NCI-H1417 treated with DMSO at 0.1 percent for 48 hours (cell line): ENCODE measurements around the gene DRC3.
"Not testable (repeated sequence)": the region's sequence is repeated elsewhere in the genome, so short reads cannot be mapped to it uniquely, and the experiment has no call there.

Experiments used
- DNase-seq: peaks from one replicate; lab custom pipeline; 2025; lab: John Stamatoyannopoulos, UW

The DRC3 gene

DNA sequence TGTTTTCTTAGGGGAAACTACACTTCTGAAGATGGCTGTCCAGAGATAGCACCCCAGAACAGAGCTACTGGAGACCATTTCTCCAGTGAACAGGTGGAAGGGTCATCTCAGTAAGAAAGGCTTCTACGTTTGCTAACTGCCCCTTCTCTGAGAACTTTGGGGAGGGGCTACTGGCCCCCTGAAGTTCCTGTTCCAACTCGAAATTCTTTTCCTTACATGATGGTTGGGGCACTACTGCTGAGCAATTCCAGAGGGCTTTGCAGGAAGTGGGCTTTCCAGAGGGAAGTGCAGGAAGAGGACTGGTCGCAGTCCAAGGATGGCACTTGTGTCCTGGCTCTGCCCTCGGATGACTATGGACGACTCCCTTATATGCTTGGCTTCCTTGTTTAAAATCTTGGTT, 31.6 kb upstream of the DRC3 start:
- DNase-seq, result no peak

DNA sequence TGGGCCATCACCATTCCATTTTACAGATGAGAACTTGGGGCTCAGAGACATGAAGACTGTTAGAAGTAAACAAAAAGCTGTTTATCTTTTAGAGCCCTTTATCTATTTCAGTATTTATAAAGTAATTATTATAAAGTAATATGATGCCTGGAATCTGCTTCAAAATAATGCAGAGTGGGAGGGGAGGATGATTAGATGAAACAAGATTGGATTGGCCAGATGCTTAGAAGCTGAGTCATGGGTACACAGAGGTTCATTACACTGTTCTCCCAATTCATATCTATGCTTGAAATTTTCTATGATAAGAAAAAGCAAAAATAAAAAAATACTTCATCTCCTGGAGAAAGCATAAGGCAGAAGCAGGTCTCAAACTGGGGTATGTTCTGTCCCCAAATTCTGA, 29.8 kb upstream of the DRC3 start:
- no peak for DNase-seq

DNA sequence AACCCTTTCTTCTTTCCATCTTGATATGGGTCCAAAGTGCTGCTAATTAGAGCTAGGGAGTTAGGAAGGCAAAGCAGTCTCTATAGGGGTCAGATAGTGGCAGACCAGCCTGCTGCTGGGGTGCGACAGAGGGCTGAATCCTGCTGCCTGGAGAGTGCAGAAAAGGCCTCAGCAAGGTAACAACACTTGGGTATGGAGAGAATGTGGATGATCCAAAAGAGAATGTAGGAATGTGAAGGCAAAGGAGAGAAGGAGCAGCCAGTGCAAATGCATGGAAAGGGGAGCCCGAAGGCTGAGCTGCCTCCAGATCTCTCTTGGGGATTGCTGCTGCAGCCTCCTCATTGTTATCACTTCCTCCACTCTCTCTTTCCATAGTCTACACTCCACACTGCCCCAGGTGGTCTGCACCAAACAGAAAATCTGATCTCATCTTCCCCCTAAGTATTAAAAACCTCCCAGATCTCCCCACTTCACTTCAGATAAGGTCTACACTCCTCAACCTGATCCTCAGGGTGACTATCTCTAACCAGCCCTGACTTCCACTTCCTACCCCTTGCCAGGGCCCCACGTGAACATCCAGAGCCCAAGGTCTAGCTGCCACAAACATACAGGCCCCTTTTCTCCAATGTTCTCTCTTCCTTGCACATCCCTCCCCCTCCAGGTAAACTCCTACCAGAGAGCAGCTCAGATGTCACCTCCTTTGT, 29.2 kb upstream of the DRC3 start:
- DNase-seq, result no peak

DNA sequence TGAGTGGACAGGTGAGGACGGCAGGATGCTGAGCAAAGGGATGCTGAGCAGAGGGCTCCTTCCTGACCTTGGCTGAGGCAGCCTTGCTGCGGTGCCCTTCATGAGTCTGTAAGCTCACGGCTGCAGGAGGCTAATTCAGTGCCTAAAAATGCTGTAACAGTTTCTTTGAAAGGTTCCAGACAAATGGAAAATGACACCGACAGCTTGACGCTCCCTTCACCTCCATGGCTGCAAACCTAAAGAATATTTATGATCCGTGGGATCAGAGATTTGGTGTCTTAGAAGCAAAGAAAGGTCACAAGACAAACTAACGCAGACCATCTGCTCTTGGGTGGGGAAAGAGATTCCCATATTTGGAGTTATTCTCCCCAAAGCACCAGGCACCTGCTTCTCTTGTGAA, 28.4 kb upstream of the DRC3 start:
- DNase-seq, result no peak

DNA sequence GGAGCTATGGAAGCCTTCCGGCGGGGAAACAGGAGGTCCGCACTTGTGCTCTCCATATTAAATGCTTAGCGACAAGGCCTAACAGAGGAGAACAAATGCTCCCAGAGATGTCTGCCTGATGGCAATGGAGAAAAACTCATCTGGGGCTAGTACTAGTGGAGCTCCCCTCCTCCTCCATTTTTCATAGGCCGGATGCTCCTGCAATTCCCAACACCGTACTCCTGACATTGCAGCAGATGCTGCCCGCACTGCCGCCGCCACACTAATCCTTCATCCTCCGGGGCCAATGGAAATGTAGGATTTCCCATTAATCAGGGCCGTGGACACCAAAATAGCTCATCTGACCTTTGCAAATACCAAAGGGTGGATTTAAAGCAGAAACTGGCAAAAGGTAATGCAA, 27.9 kb upstream of the DRC3 start:
- DNase-seq, result no peak

DNA sequence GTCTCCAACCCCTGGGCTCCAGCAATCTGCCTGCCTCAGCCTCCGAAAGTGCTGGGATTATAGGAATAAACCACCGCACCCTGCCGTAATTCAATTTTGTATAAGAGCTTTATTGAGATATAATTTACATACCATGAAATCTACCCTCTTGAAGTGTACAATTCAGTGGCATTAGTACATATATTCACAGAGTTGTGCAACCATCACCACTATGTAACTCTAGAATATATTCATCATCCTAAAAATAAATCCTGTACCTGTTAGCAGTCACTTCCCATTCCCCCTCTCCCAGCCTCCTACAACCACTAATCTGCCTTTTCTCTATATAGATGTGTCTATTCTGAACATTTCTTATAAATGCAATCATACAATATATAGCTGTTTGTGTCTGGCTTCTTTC, 26.6 kb upstream of the DRC3 start:
- DNase-seq, result no peak

DNA sequence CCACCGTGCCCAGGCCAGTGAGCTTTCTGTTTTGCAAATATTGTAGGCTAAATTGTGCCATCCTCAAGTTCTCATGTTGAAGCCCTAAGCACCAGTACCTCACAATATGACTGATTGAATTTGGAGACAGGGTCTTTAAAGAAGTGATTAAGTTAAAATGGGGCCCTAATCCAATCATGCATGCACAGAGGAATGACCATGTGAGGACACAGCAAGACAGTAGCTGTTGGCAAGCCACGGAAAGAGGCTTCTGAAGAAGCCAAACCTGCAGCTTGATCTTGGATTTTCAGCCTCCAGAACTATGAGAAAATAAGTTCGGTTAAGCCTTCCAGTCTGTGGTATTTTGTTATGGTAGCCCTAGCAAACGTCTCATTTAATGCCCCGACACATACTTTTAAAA, 25.4 kb upstream of the DRC3 start:
- no peak for DNase-seq

DNA sequence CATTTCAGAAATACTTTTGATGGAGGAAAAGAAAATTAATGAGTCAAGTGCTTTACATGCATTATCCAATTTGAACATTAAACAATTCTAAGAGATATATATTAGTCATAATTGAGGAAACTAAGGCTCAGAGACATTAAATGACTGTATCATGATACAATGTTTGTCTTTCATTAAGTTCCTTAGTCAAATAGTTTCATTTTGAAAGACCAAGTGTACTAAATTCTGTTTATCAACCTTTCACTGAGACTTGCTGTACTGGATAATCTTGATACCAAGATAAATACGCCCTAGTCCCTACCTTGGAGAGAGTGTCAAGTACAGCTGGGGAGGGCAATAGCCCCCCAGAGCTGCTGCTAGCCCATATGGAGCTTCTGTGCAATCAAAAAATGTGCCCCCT, 24.7 kb upstream of the DRC3 start:
- DNase-seq, result no peak

DNA sequence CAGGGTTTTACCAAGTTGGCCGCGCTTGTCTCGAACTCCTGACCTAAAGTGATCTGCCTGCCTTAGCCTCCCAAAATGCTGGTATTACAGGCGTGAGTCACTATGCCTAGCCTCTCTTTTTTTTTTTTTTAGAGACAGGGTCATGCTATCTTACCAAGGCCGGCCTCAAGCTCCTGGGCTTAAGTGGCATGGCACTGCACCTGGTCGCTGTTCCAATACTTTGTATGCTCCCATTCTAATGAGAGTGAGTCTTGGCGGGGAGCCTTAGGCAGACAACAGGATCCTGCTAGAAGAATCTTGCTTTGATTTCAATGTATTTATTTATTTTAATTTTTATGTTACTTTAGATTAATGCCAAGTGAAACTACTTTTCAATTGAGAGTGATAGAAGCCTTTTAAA, 22.3 kb upstream of the DRC3 start:
- no peak for DNase-seq

DNA sequence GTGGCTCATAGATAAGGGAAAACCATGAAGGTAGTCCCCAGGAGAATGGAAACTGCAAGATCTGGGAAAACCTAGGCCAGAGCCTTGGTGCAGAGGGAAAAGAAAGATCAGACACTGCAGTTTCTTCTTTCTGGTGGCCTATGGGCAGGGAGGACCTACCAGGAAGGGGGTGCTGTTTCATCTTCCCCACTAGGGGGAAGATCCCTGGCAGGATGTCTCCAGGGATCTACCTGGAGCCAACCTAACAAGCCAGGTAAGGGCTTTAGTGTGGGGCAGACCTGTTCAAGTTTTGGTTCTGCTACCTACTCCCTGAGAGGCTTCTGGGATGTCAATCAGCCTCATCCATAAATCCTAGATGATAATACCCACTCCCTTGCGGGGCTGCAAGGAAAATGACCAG, 21.9 kb upstream of the DRC3 start:
- no peak for DNase-seq

DNA sequence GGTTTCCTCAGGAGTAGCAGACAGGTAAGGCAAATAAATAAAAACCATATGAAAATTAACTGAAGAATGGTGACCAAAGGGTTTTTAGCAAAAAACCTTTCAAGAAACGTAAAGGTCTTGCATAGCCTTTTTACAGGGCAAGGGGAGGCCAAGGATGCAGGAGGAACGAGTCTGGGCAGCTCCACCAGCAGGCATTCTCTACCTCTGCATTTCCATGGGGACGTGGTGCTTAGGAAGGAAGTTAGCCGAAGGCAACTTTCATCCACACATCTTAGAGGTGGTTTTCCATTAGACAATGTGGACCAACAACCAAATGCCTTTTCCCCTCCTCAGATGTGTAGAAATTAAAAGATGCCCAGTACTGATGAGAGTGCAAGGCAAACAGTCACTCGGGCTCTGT, 21.1 kb upstream of the DRC3 start:
- no peak for DNase-seq

DNA sequence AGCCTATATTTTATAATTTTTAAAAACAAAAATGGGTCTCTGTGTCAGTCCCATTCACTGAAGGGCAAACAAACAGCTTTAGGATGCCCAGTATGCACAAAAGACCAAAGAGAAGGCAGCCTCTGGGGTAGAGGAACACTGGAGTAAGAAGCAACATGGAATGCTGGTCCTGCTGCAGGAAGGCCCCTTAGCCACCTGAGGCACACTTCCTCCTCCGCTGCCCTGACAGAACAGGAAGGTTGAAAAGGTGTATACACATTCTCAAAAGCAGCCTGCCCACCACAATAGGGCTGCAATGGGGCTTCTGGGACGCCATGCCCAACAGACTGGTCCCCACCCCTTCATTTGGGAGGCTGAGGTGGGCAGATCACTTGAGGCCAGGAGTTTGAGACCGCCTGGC, 20.0 kb upstream of the DRC3 start:
- DNase-seq, result no peak

DNA sequence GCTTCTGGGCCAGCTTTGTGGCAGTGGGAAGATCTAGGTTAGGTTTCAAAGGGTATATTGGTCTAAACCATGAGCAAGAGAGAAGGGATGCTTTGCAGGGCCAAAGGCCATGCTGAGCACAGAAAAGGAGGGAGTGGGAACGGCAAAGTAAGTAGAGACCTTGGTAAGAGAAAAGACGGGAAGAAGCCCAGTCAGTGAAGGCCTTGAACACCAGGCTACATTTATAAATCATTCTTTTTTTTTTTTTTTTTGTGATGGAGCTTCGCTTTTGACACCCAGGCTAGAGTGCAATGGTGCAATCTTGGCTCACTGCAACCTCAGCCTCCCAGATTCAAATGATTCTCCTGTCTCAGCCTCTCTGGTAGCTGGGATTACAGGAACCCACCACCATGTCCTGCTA, 18.6 kb upstream of the DRC3 start:
- DNase-seq, result no peak

DNA sequence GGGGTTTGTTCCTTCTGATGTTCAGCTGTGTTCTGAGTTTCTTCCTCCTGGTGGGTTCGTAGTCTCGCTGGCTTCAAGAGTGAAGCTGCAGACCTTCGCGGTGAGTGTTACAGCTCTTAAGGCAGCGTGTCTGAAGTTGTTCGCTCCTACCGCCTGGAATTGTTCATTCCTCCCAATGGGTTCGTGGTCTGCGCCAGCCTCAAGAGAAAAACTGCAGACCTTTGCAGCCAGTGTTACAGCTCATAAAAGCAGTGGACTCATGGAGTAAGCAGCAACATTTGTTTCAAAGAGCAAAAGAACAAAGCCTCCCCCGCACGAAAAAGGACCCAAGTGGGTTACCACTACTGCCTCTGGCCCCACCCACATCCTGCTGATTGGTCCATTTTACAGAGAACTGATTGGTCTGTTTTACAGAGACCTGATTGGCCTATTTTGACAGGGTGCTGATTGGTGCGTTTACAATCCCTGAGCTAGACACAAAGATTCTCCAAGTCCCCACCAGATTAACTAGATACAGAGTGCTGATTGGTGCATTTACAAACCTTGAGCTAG, 16.8 kb upstream of the DRC3 start:
- not testable (repeated sequence) for DNase-seq

DNA sequence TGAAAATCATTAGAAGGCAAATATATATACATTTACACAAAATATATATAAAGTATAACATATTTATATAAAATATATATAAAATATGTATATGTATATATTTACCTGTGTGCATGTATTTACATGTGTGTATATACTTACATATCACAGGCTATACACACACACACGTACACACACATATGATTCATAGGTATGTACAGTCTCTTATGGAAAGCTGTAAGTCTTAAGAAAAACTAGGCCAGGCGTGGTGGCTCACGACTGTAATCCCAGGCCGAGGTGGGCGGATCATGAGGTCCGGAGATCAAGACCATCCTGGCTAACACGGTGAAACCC, 15.1 kb upstream of the DRC3 start:
- DNase-seq, result no peak

DNA sequence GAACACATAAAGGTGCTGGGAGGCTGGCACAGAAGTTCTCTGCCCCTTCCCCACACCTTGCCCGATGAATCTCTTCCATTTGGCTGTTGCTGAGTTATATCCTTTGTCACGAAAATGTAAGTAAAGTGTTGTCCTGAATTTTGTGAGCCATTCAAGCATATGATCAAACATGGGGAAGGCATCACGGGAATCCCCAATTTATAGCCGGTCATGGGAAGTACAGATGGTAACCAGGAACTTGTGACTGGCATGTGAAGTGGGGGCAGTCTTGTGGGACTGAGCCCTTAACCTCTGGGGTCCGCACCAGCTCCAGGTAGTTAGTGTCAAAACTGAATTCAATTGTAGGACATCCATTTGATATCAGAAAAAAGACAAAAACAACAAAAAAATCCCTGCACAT, 13.7 kb upstream of the DRC3 start:
- DNase-seq, result no peak

DNA sequence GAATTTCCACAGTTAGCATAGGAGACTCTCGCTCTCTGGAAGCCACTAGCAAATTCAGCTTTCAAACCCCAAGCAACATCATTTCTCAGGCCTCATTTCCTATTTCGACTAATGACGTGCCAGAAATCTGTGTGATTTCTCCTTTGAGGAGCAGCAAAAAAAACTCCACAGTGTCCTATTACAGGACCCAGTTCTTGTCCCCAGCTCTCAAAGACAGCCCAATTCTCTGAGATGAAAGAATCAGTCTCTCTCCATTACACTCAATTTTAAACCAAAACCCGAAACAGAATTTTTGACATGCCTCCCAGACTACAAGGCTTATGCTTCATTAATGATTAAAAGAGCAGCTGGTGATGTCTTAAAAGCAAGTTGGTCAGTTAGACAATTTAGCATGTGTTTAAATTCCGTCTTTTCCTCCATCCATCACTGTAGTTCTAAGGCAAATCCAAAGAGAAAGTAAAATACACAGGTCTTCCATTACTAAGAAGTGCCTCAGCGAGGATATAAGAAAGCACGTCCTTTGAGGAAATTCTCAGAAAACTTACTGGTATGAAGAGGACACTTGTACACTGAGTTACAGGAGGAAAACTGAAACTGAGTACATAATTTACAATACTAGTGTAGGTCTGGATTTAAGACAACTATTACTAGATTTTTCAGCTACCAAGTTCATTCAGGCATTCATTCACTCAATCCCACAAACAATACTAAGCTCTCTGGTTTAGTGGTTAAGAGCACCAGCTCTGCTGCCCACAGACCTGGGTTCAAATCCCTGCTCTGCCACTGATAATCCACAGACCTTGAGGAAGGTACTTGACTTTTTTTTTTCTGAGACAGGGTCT, 12.9 kb upstream of the DRC3 start:
- no peak for DNase-seq

DNA sequence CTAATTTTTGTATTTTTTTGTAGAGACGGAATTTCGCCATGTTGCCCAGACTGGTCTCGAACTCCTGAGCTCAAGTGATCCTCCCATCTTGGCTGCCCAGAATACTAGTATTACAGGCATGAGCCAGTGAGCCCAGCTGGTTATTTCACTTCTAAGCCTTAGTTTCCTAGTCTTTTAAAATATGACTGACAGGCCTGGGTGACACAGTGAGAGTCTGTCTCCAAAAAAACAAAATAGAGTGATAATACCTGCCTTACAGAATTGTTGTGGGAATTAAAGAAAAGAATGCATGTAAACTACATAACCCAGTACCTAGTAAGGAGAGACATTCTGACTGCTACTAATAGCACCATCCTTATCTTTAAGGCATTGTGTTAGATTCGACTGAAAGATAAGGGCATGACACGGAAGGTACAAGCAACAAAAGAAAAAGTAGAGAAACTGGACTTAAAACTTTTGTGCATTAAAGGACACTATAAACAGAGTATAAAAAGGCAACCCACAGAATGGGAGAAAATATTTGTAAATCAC, 12.1 kb upstream of the DRC3 start:
- DNase-seq, result no peak

DNA sequence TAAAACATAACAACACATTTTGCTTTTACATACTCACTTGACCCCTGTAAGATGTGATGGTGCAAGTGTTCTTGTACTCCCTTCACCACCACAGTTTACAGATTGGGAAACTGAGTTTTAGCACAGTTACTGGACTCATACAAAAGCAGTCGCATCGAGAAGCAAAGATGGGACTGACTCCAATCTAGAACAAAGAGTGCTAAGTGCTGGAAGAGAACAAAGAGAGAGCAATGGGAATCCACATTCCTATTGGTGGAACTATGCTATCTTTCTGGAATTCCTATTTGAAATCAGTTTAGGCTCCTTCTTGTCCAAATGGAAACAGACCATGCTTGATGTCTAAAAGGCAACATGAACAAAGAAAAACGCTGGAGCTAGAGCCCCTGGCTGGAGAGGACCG, 9.6 kb upstream of the DRC3 start:
- DNase-seq, result no peak

DNA sequence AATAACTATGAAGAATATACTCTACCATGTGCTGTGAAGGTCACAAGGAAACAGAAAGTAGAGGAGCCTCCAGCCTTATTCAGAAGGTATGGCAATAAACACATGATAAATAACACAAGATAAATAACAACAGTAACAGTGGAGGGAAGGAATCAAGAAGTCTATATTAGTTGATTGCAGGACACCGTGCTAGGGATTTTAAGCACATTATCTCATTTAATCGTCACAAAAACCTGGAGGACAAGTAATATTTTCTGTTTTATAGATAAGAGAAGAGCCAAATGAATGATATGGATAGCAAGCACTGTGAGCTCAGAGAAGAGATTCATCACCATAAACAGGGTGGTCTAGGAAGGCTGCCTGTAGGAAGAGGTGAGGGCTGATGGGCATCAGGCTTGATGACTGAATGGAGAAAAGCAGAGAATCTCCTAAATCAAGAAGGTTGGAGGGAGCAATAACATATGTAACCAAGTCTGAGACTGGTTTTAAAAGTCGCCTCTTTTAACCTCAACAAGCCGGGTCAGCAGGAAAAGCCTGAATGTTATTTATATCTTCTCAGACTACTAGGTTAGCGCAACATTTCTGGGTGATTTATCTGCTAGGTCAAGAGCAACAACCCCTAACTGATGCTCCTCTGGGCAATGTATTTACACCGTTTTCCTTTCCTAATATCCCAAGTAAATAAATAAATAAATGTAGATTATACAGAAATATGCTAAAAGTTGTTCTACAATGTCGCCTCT, 8.8 kb upstream of the DRC3 start:
- DNase-seq, result no peak

DNA sequence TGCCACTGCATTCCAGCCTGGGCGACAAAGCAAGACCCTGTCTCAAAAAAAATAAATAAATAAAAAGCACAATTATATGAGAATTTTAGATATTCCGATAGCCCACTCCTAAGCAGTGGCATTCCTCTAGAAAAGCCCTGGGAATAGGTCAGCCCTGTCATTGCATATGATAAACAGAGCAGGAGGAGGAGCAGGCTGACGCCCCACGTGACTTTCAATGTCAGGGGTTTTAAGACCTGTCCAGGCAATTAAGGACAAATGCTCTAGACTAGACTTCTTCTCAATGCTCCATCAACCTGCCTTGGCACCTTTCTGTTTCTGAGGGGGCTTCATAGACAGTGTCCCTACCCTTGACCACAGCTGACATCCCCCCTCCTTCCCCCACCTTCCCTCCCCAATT, 8.0 kb upstream of the DRC3 start:
- no peak for DNase-seq

DNA sequence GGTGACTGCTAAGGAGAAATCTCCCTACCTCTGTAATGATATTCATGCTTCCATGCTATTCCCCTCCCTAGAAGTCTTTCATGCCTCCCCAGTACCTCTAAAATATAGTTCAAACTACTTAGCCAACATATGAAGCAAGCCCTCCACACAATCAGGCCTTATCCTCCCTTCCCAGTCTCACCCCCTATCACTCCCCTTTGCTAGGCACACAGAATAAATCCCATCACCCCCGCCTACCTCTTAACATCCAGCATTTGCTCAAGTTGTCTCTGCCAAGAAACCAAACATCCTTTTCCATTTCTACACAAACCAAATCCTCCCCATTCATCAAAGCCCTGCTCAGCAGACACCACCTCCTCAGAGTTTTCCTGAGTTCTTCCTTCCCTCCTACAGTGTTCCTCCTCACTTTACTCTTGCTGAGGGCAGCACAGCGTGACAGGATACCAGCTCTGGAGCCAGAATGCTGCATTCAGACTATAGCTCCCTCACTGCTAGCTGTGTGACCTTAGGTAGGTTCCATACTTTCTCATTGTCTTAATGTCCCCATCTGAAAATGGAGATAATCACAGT, 7.4 kb upstream of the DRC3 start:
- DNase-seq, result no peak
